Measurements from ENCODE around the gene ZIC5.

Gene ZIC5

GRCh38 chr13:99961636-99962035, 9.9 kb downstream of the ZIC5 start:
- no peaks in the 10 kb centered on the region for H3K9me3 ChIP-seq (ENCODE audit: control insufficient read depth, low read length)
- H2BK15ac ChIP-seq (ENCODE audit: low read depth, poor library complexity, severe bottlenecking), result no peak overlapping the region
- H4K8ac ChIP-seq (ENCODE audit: low read length), result no peak overlapping the region
- H3K14ac ChIP-seq (ENCODE audit: low read length in 2 of 2), result no peak overlapping the region
- WGBS, result 89% methylated on average over 7 of the region's 8 CpGs
- H2AFZ ChIP-seq (ENCODE audit: low read depth, low read length), result no peak overlapping the region
- peaks cover 24% of the 10 kb centered on the region for H3K4me1 ChIP-seq (ENCODE audit: control insufficient read depth, insufficient read depth, low read depth, low read length)
- no peak overlapping the region for H3K4me2 ChIP-seq (ENCODE audit: low read length, poor library complexity, severe bottlenecking)
- H3K18ac ChIP-seq (ENCODE audit: low read depth in 1 of 2, low read length in 2 of 2), result no peak overlapping the region
- H3K36me3 ChIP-seq (ENCODE audit: control insufficient read depth in 1 of 2, insufficient read depth in 2 of 2, low read depth in 1 of 2, low read length in 2 of 2), result peaks cover 0 to 5% of the 10 kb centered on the region in 2 experiments
- H3K4me3 ChIP-seq (ENCODE audit: insufficient read depth in 1 of 2, low read depth in 1 of 2, low read length in 2 of 2), result no peak overlapping the region
- H4K91ac ChIP-seq (ENCODE audit: low read length), result no peak overlapping the region
- peaks cover 22 to 96% of the 10 kb centered on the region in 2 experiments for H3K27me3 ChIP-seq (ENCODE audit: control insufficient read depth in 1 of 2, insufficient read depth in 1 of 2, low read length in 2 of 2)
- H3K27ac ChIP-seq (ENCODE audit: low read length, poor library complexity, severe bottlenecking), result no peak overlapping the region
- H3K4ac ChIP-seq (ENCODE audit: low read depth in 1 of 2, low read length in 2 of 2), result no peak overlapping the region
- no peak overlapping the region for H2AK5ac ChIP-seq (ENCODE audit: low read length, severe bottlenecking)
- H2BK120ac ChIP-seq (ENCODE audit: low read depth, low read length), result no peak overlapping the region
- peaks cover 5% of the 10 kb centered on the region for H3K79me1 ChIP-seq (replicated peaks; ENCODE audit: low read length, poor library complexity, severe bottlenecking)
- no peak overlapping the region for H3K9ac ChIP-seq (ENCODE audit: low read length)
- H2BK5ac ChIP-seq (ENCODE audit: low read depth, low read length, poor library complexity, severe bottlenecking), result no peak overlapping the region
- H2BK12ac ChIP-seq (ENCODE audit: low read length in 2 of 2), result no peak overlapping the region
- H3K23ac ChIP-seq (ENCODE audit: low read length in 2 of 2), result no peak overlapping the region
- DNase-seq, result no peak

GRCh38 chr13:99960663-99961311, 10.8 kb downstream of the ZIC5 start:
- Histone ChIP-seq H2BK12ac (ENCODE audit: low read length in 2 of 2) (no peak overlapping the region), H3K4me1 (ENCODE audit: control insufficient read depth, insufficient read depth, low read depth, low read length) (peaks cover 31% of the 10 kb centered on the region), H4K91ac (ENCODE audit: low read length) (no peak overlapping the region), H3K27ac (ENCODE audit: low read length, poor library complexity, severe bottlenecking) (no peak overlapping the region), H2BK15ac (ENCODE audit: low read depth, poor library complexity, severe bottlenecking) (no peak overlapping the region), H2BK5ac (ENCODE audit: low read depth, low read length, poor library complexity, severe bottlenecking) (no peak overlapping the region), H3K9me3 (ENCODE audit: control insufficient read depth, low read length) (no peaks in the 10 kb centered on the region), H4K8ac (ENCODE audit: low read length) (no peak overlapping the region), H2BK120ac (ENCODE audit: low read depth, low read length) (no peak overlapping the region), H3K9ac (ENCODE audit: low read length) (no peak overlapping the region), H3K27me3 (ENCODE audit: control insufficient read depth in 1 of 2, insufficient read depth in 1 of 2, low read length in 2 of 2) (peaks cover 31 to 96% of the 10 kb centered on the region in 2 experiments), H2AK5ac (ENCODE audit: low read length, severe bottlenecking) (no peak overlapping the region), H3K23ac (ENCODE audit: low read length in 2 of 2) (no peak overlapping the region), H3K14ac (ENCODE audit: low read length in 2 of 2) (no peak overlapping the region), H3K79me1 (replicated peaks; ENCODE audit: low read length, poor library complexity, severe bottlenecking) (peaks cover 5% of the 10 kb centered on the region), H3K4me3 (ENCODE audit: insufficient read depth in 1 of 2, low read depth in 1 of 2, low read length in 2 of 2) (no peak overlapping the region), H3K36me3 (ENCODE audit: control insufficient read depth in 1 of 2, insufficient read depth in 2 of 2, low read depth in 1 of 2, low read length in 2 of 2) (peaks cover 0 to 5% of the 10 kb centered on the region in 2 experiments), H3K18ac (ENCODE audit: low read depth in 1 of 2, low read length in 2 of 2) (no peak overlapping the region), H2AFZ (ENCODE audit: low read depth, low read length) (no peak overlapping the region), H3K4ac (ENCODE audit: low read depth in 1 of 2, low read length in 2 of 2) (no peak overlapping the region), H3K4me2 (ENCODE audit: low read length, poor library complexity, severe bottlenecking) (peak overlapping the region; percentile 24)
- 32% methylated on average over 13 of the region's 13 CpGs for whole genome bisulfite sequencing
- no peak for DNase-seq

- Histone ChIP-seq H3K4me2 (ENCODE audit: low read length, poor library complexity, severe bottlenecking) (peak overlapping the region; percentile 94), H3K9me3 (ENCODE audit: control insufficient read depth, low read length) (no peaks in the 10 kb centered on the region), H2BK12ac (ENCODE audit: low read length in 2 of 2) (no peak overlapping the region), H3K27me3 (ENCODE audit: control insufficient read depth in 1 of 2, insufficient read depth in 1 of 2, low read length in 2 of 2) (peaks cover 38 to 98% of the 10 kb centered on the region in 2 experiments), H4K8ac (ENCODE audit: low read length) (no peak overlapping the region), H3K23ac (ENCODE audit: low read length in 2 of 2) (no peak overlapping the region), H4K91ac (ENCODE audit: low read length) (no peak overlapping the region), H2BK15ac (ENCODE audit: low read depth, poor library complexity, severe bottlenecking) (no peak overlapping the region), H3K14ac (ENCODE audit: low read length in 2 of 2) (no peak overlapping the region), H3K4me1 (ENCODE audit: control insufficient read depth, insufficient read depth, low read depth, low read length) (peaks cover 34% of the 10 kb centered on the region), H2BK5ac (ENCODE audit: low read depth, low read length, poor library complexity, severe bottlenecking) (no peak overlapping the region), H3K18ac (ENCODE audit: low read depth in 1 of 2, low read length in 2 of 2) (no peak overlapping the region), H3K27ac (ENCODE audit: low read length, poor library complexity, severe bottlenecking) (peak overlapping the region; percentile 8), H2AFZ (ENCODE audit: low read depth, low read length) (no peak overlapping the region), H3K4ac (ENCODE audit: low read depth in 1 of 2, low read length in 2 of 2) (no peak overlapping the region), H2AK5ac (ENCODE audit: low read length, severe bottlenecking) (no peak overlapping the region), H3K79me1 (replicated peaks; ENCODE audit: low read length, poor library complexity, severe bottlenecking) (peaks cover 2% of the 10 kb centered on the region), H3K4me3 (ENCODE audit: insufficient read depth in 1 of 2, low read depth in 1 of 2, low read length in 2 of 2) (peak overlapping the region; percentile 56 to 69), H3K36me3 (ENCODE audit: control insufficient read depth in 1 of 2, insufficient read depth in 2 of 2, low read depth in 1 of 2, low read length in 2 of 2) (no peaks in the 10 kb centered on the region), H3K9ac (ENCODE audit: low read length) (no peak overlapping the region), H2BK120ac (ENCODE audit: low read depth, low read length) (no peak overlapping the region)
- DNase-seq, result no peak
- under 1% methylated on average over 37 of the region's 49 CpGs for WGBS
Observed at GRCh38 chr13:99959540-99960230, 11.9 kb downstream of the ZIC5 start.

- no peak overlapping the region for H3K4ac ChIP-seq (ENCODE audit: low read depth in 1 of 2, low read length in 2 of 2)
- no peak for DNase-seq
- H4K91ac ChIP-seq (ENCODE audit: low read length), result no peak overlapping the region
- peak overlapping the region in 1 of 2 experiments; percentile 24 for H3K4me3 ChIP-seq (ENCODE audit: insufficient read depth in 1 of 2, low read depth in 1 of 2, low read length in 2 of 2)
- H3K27ac ChIP-seq (ENCODE audit: low read length, poor library complexity, severe bottlenecking), result no peak overlapping the region
- H3K79me1 ChIP-seq (replicated peaks; ENCODE audit: low read length, poor library complexity, severe bottlenecking), result peaks cover 2% of the 10 kb centered on the region
- H2AK5ac ChIP-seq (ENCODE audit: low read length, severe bottlenecking), result no peak overlapping the region
- no peak overlapping the region for H3K14ac ChIP-seq (ENCODE audit: low read length in 2 of 2)
- peaks cover 34% of the 10 kb centered on the region for H3K4me1 ChIP-seq (ENCODE audit: control insufficient read depth, insufficient read depth, low read depth, low read length)
- H3K18ac ChIP-seq (ENCODE audit: low read depth in 1 of 2, low read length in 2 of 2), result no peak overlapping the region
- no peak overlapping the region for H2BK120ac ChIP-seq (ENCODE audit: low read depth, low read length)
- no peak overlapping the region for H2AFZ ChIP-seq (ENCODE audit: low read depth, low read length)
- peaks cover 38 to 98% of the 10 kb centered on the region in 2 experiments for H3K27me3 ChIP-seq (ENCODE audit: control insufficient read depth in 1 of 2, insufficient read depth in 1 of 2, low read length in 2 of 2)
- no peaks in the 10 kb centered on the region for H3K36me3 ChIP-seq (ENCODE audit: control insufficient read depth in 1 of 2, insufficient read depth in 2 of 2, low read depth in 1 of 2, low read length in 2 of 2)
- H3K23ac ChIP-seq (ENCODE audit: low read length in 2 of 2), result no peak overlapping the region
- under 1% methylated on average over 9 of the region's 10 CpGs for WGBS
- H2BK5ac ChIP-seq (ENCODE audit: low read depth, low read length, poor library complexity, severe bottlenecking), result no peak overlapping the region
- no peak overlapping the region for H2BK15ac ChIP-seq (ENCODE audit: low read depth, poor library complexity, severe bottlenecking)
- no peak overlapping the region for H3K9ac ChIP-seq (ENCODE audit: low read length)
- H3K9me3 ChIP-seq (ENCODE audit: control insufficient read depth, low read length), result no peaks in the 10 kb centered on the region
- H4K8ac ChIP-seq (ENCODE audit: low read length), result no peak overlapping the region
- no peak overlapping the region for H2BK12ac ChIP-seq (ENCODE audit: low read length in 2 of 2)
- peak overlapping the region; percentile 94 for H3K4me2 ChIP-seq (ENCODE audit: low read length, poor library complexity, severe bottlenecking)
Observed at GRCh38 chr13:99959127-99959539, 12.4 kb downstream of the ZIC5 start.

Data from mesenchymal stem cell (in vitro differentiated cells and primary cell).